Measurements from ENCODE around the gene GTF2F2. TPM values are rescaled to one million over a fixed set of nuclear protein-coding genes. Genes with fewer than 3 reads are reported as not detected.
A peak's percentile ranks its signal among the peaks of the same experiment; 100 is the strongest.

Gene GTF2F2
- total and polyA plus RNA-seq, 2 experiments from 2014 or later, result 42.1 to 75.6 TPM

GRCh38 chr13:45327253-45327955 is 207.1 kb downstream of the GTF2F2 start:
- Histone ChIP-seq H2AFZ (no peak overlapping the region), H3F3A (replicated peaks; ENCODE audit: low read depth) (peaks cover 11% of the 10 kb centered on the region), H3K4me1 (ENCODE audit: insufficient read depth) (peaks cover under 1% of the 10 kb centered on the region; the same call in 1 of the 2 replicates), H3K9me2 (ENCODE audit: insufficient read depth) (no peaks in the 10 kb centered on the region), H3K4me2 (no peak overlapping the region), H3K27me3 (ENCODE audit: insufficient read depth) (no peaks in the 10 kb centered on the region), H3K79me2 (replicated peaks; ENCODE audit: insufficient read depth) (no peaks in the 10 kb centered on the region), H3K36me3 (ENCODE audit: insufficient read depth) (no peaks in the 10 kb centered on the region), H3K4me3 (no peak overlapping the region), H3K27ac (ENCODE audit: low read depth) (0 out of 2 replicates have a peak overlapping the region, but pooled peaks have one; percentile 63), H4K20me1 (replicated peaks; ENCODE audit: insufficient read depth) (0 out of 2 replicates have a peak, but pooled peaks cover 3% of the 10 kb centered on the region)
- no peak for TF ChIP-seq ZNF114 (CRISPR knock-in tag; IDR thresholded peaks at IDR 0.05)
- TF ChIP-seq, protein P1, sequence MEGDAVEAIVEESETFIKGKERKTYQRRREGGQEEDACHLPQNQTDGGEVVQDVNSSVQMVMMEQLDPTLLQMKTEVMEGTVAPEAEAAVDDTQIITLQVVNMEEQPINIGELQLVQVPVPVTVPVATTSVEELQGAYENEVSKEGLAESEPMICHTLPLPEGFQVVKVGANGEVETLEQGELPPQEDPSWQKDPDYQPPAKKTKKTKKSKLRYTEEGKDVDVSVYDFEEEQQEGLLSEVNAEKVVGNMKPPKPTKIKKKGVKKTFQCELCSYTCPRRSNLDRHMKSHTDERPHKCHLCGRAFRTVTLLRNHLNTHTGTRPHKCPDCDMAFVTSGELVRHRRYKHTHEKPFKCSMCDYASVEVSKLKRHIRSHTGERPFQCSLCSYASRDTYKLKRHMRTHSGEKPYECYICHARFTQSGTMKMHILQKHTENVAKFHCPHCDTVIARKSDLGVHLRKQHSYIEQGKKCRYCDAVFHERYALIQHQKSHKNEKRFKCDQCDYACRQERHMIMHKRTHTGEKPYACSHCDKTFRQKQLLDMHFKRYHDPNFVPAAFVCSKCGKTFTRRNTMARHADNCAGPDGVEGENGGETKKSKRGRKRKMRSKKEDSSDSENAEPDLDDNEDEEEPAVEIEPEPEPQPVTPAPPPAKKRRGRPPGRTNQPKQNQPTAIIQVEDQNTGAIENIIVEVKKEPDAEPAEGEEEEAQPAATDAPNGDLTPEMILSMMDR (conservative IDR thresholded peaks at IDR 0.05; ENCODE audit: low read depth in 2 of 2), result peak; percentile 10 to 48; a peak in 2 of 4 replicates
- Mint-ChIP-seq H3K4me1 (peaks cover 14% of the 10 kb centered on the region), H3K4me3 (no peak overlapping the region), H3K27me3 (ENCODE audit: insufficient read depth, low read depth, poor library complexity) (peaks cover 10% of the 10 kb centered on the region), H3K9me3 (no peaks in the 10 kb centered on the region; the same call in 2 of the 3 replicates), H3K36me3 (ENCODE audit: low read depth) (peaks cover 8% of the 10 kb centered on the region; the same call in 2 of the 3 replicates), H3K27ac (no peak overlapping the region)
- ATAC-seq (no peak), DNase-seq (ENCODE audit: low spot score) (peak; percentile 38)

GRCh38 chr13:45328661-45329111 is 208.4 kb downstream of the GTF2F2 start:
- H3K4me3 Mint-ChIP-seq, result no peak overlapping the region
- Histone ChIP-seq H3F3A (replicated peaks; ENCODE audit: low read depth) (peaks cover 16% of the 10 kb centered on the region), H3K79me2 (replicated peaks; ENCODE audit: insufficient read depth) (no peaks in the 10 kb centered on the region), H3K36me3 (ENCODE audit: insufficient read depth) (no peaks in the 10 kb centered on the region), H2AFZ (no peak overlapping the region), H3K4me3 (no peak overlapping the region), H3K9me2 (ENCODE audit: insufficient read depth) (no peaks in the 10 kb centered on the region), H3K4me1 (ENCODE audit: insufficient read depth) (peaks cover 3% of the 10 kb centered on the region; the same call in 1 of the 2 replicates), H3K27ac (ENCODE audit: low read depth) (no peak overlapping the region), H3K4me2 (no peak overlapping the region), H4K20me1 (replicated peaks; ENCODE audit: insufficient read depth) (0 out of 2 replicates have a peak, but pooled peaks cover 3% of the 10 kb centered on the region), H3K27me3 (ENCODE audit: insufficient read depth) (no peaks in the 10 kb centered on the region)
- no peak overlapping the region for H3K27ac Mint-ChIP-seq
- DNase-seq (ENCODE audit: low spot score), result no peak
- peaks cover 11% of the 10 kb centered on the region for H3K27me3 Mint-ChIP-seq (ENCODE audit: insufficient read depth, low read depth, poor library complexity)
- peaks cover 8% of the 10 kb centered on the region; the same call in 1 of the 3 replicates for H3K36me3 Mint-ChIP-seq (ENCODE audit: low read depth)
- no peak for ATAC-seq
- H3K4me1 Mint-ChIP-seq, result peaks cover 25% of the 10 kb centered on the region
- no peaks in the 10 kb centered on the region; the same call in 2 of the 3 replicates for H3K9me3 Mint-ChIP-seq
- TF ChIP-seq ZNF114 (CRISPR knock-in tag; IDR thresholded peaks at IDR 0.05) (no peak), EZH2phosphoT487 (IDR thresholded peaks at IDR 0.05; ENCODE audit: unreplicated experiment) (no peak), POLR2AphosphoS5 (IDR thresholded peaks at IDR 0.05; ENCODE audit: low read depth) (no peak), ZNF331 (CRISPR knock-in tag; IDR thresholded peaks at IDR 0.05; ENCODE audit: low read depth) (no peak), CREB1 (CRISPR knock-in tag; IDR thresholded peaks at IDR 0.05; ENCODE audit: low read depth) (no peak), NANOG (IDR thresholded peaks at IDR 0.05; ENCODE audit: borderline replicate concordance) (no peak)
- TF ChIP-seq, protein P2, sequence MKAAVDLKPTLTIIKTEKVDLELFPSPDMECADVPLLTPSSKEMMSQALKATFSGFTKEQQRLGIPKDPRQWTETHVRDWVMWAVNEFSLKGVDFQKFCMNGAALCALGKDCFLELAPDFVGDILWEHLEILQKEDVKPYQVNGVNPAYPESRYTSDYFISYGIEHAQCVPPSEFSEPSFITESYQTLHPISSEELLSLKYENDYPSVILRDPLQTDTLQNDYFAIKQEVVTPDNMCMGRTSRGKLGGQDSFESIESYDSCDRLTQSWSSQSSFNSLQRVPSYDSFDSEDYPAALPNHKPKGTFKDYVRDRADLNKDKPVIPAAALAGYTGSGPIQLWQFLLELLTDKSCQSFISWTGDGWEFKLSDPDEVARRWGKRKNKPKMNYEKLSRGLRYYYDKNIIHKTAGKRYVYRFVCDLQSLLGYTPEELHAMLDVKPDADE (IDR thresholded peaks at IDR 0.05), result no peak
- TF ChIP-seq, protein P1 (conservative IDR thresholded peaks at IDR 0.05; ENCODE audit: low read depth in 2 of 2), result no peak

All from GM23338 (cell line).